Stomach (tissue), 9 donors: ENCODE data around the gene TMEM222. TPM values are rescaled to one million over a fixed set of nuclear protein-coding genes. Genes with fewer than 3 reads are reported as not detected.

Experiments
- DNase-seq, 2 donors: peaks; one replicate each; pipeline versions ENCODE4 v3.0.0 to v3.0.0-alpha.2; 2013 to 2019
- H3K27ac ChIP-seq, 5 donors: fragments of 200-600 bp in 4 of 5; sonication (generic) in 4 of 5; one replicate each; pipeline ENCODE4 v1.5.1; 2013 to 2019; ENCODE audit warnings: mild to moderate bottlenecking in 1 of 5, moderate library complexity in 1 of 5
- H3K27me3 ChIP-seq, 3 donors: fragments of 200-600 bp; sonication (generic); one replicate each; pipeline ENCODE4 v1.5.1; 2017 to 2019; ENCODE audit warnings: mixed run types in 1 of 3
- H3K36me3 ChIP-seq, 4 donors: fragments of 200-600 bp; sonication (generic); 1 replicate in 3 of 4; 2 replicates in 1 of 4; pipeline ENCODE4 v1.5.1; 2016 to 2019
- H3K4me1 ChIP-seq, 4 donors: fragments of 200-600 bp; sonication (generic); one replicate each; pipeline ENCODE4 v1.5.1; 2016 to 2019
- H3K4me3 ChIP-seq, 4 donors: fragments of 200-600 bp; sonication (generic) in 3 of 4; one replicate each; pipeline ENCODE4 v1.5.1; 2016 to 2019; ENCODE audit warnings: mild to moderate bottlenecking in 1 of 4
- H3K9me3 ChIP-seq, 4 donors: fragments of 200-600 bp; sonication (generic); one replicate each; pipeline ENCODE4 v1.5.1; 2016 to 2019
- EP300 ChIP-seq: sonication (generic); formaldehyde crosslinking; IDR thresholded peaks from one replicate; pipeline ENCODE4 v1.6.1; 2017; ENCODE audit warnings: antibody characterized with exemption
- POLR2A ChIP-seq, 4 donors: fragments of 450-650 bp; IDR thresholded peaks; one replicate each; pipeline ENCODE4 v1.6.1; 2016; ENCODE audit warnings: antibody characterized with exemption in 4 of 4, control low read depth in 2 of 4, mild to moderate bottlenecking in 1 of 4, moderate library complexity in 1 of 4
- POLR2AphosphoS5 ChIP-seq, 3 donors: sonication (generic); formaldehyde crosslinking; IDR thresholded peaks; one replicate each; pipeline ENCODE4 v1.6.1; 2016; ENCODE audit warnings: antibody characterized with exemption in 3 of 3
- WGBS, 5 donors: extraction: QIAGEN DNeasy Blood & Tissue Kit in 3 of 5; methylation state at CpG; one replicate each; pipeline versions ENCODE4 v1.1.5 to v1.1.7; 2013 to 2018; 5-methylcytosine and 5-hydroxymethylcytosine counted together
- intact Hi-C: fragments of 100-400 bp; cut with DNase I; formaldehyde crosslinking; loops from one replicate; pipeline ENCODE4 v1.15.1; 2023; ENCODE audit warnings: low total_unique reads
- polyA plus RNA-seq, 3 donors: library from polyadenylated mRNA; stranded (reverse); fragments of 200-250 nt; gene quantifications; one replicate each; pipeline ENCODE4 v1.2.3, GENCODE V29; 2013
- total RNA-seq, 5 donors: library from RNA; depleted of rRNA; stranded (reverse); fragments of >200 nt; gene quantifications; one replicate each; pipeline versions ENCODE4 v1.1.0 to v1.2.3, GENCODE V29; 2014 to 2016
- TF ChIP-seq, protein P1 (sequence below), 7 experiments: fragments of 450-650 bp in 4 of 7; fragments of 200-600 bp in 3 of 7; sonication (generic) in 3 of 7; IDR thresholded peaks; one replicate each; pipeline ENCODE4 v1.5.1; 2016 to 2019; ENCODE audit warnings: antibody characterized with exemption in 7 of 7, control low read depth in 2 of 7, mild to moderate bottlenecking in 1 of 7
- donor health status: healthy with polysubstance abuse.
- donor health status: Bipolar disorder and iron deficiency.
- donor health status: healthy.

Gene TMEM222
- total and polyA plus RNA-seq, 8 donors = 1.8 to 39.9 (median 18.0) TPM

DNA sequence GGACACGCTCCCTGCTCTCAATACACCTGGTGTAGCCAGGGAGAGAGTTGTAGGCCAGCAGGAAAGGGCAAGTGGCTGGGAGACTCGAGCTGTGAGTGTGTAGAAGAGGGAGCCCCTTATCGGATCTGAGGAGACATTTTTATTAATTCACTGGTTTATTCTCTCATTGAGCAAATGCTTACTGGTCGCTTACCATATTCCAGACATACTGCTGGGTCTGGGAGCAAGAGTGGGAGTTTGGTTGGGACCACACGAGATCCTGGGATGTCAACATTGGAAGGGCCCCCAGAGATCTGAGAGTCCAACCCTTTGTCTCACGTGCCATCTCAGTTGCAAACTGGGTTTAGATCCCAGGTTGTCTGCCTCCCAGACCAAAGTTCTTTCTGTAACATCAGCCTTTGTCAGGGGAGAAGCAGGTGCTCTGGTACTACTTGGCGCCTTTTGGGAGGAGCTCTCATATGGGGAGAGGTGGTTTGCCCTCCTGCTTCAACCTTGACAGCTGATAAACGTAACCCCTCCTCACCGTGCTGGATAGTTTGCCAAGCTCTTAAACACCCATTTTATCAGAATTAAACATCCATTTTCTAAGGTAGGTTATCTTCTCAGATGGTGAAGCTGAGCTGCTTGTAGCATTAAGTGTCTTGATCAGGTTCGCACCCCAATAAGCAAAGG is 742 bp downstream of the TMEM222 start:
- peaks cover 0 to 6% (median 3%) of the 10 kb centered on the region in 3 donors for H3K27me3 ChIP-seq
- DNase-seq = no peak
- WGBS, 5 donors = 7 to 11% (median 7%) methylated on average over 10 of the region's 10 CpGs
- H3K36me3 ChIP-seq = peaks cover 25 to 36% (median 35%) of the 10 kb centered on the region in 4 donors
- H3K9me3 ChIP-seq = no peaks in the 10 kb centered on the region
- intact Hi-C loops = no loop called here
- H3K4me3 ChIP-seq = peak overlapping the region; percentile 77 to 96 (median 90)
- TF ChIP-seq POLR2A (IDR thresholded peaks at IDR 0.05) (no peak), EP300 (no peak), POLR2AphosphoS5 (IDR thresholded peaks at IDR 0.05) (no peak)
- TF ChIP-seq, protein P1, sequence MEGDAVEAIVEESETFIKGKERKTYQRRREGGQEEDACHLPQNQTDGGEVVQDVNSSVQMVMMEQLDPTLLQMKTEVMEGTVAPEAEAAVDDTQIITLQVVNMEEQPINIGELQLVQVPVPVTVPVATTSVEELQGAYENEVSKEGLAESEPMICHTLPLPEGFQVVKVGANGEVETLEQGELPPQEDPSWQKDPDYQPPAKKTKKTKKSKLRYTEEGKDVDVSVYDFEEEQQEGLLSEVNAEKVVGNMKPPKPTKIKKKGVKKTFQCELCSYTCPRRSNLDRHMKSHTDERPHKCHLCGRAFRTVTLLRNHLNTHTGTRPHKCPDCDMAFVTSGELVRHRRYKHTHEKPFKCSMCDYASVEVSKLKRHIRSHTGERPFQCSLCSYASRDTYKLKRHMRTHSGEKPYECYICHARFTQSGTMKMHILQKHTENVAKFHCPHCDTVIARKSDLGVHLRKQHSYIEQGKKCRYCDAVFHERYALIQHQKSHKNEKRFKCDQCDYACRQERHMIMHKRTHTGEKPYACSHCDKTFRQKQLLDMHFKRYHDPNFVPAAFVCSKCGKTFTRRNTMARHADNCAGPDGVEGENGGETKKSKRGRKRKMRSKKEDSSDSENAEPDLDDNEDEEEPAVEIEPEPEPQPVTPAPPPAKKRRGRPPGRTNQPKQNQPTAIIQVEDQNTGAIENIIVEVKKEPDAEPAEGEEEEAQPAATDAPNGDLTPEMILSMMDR (IDR thresholded peaks at IDR 0.05) = no peak
- peaks cover 19 to 61% (median 49%) of the 10 kb centered on the region in 4 donors for H3K4me1 ChIP-seq
- H3K27ac ChIP-seq = peak overlapping the region; percentile 86 to 92 (median 91)

DNA sequence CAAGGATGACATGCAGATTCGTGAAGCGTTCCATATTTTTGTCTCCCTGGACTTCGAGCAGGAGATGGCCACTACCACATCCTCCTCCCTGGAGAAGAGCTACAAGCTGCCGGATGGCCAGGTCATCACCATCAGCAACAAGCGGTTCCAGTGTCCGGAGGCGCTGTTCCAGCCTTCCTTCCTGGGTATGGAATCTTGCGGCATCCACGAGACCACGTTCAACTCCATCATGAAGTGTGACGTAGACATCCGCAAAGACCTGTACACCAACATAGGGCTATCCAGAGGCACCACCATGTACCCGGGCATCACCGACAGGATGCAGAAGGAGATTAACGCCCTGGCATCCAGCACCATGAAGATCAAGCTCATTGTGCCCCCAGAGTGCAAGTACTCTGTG is 3.3 kb downstream of the TMEM222 start:
- H3K9me3 ChIP-seq = no peaks in the 10 kb centered on the region
- DNase-seq = no peak
- TF ChIP-seq, protein P1 (IDR thresholded peaks at IDR 0.05) = no peak
- no peak for TF ChIP-seq POLR2A (IDR thresholded peaks at IDR 0.05)
- TF ChIP-seq EP300 = no peak
- TF ChIP-seq POLR2AphosphoS5 (IDR thresholded peaks at IDR 0.05) = no peak
- H3K27me3 ChIP-seq = no peaks in the 10 kb centered on the region
- H3K27ac ChIP-seq = no peak overlapping the region
- H3K4me1 ChIP-seq = peaks cover 19 to 76% (median 53%) of the 10 kb centered on the region in 4 donors
- 90 to 95% (median 93%) methylated on average over 14 to 15 of the region's 15 CpGs for WGBS, 5 donors
- intact Hi-C loops = no loop called here
- peaks cover 25 to 60% (median 53%) of the 10 kb centered on the region in 4 donors for H3K36me3 ChIP-seq
- H3K4me3 ChIP-seq = no peak overlapping the region

GRCh38 chr1:27327964-27328363 is 6.0 kb downstream of the TMEM222 start:
- Histone ChIP-seq H3K27me3 (no peaks in the 10 kb centered on the region), H3K4me3 (no peak overlapping the region), H3K4me1 (peaks cover 11 to 72% (median 47%) of the 10 kb centered on the region in 4 donors), H3K36me3 (peaks cover 42 to 86% (median 80%) of the 10 kb centered on the region in 4 donors), H3K27ac (no peak overlapping the region), H3K9me3 (no peaks in the 10 kb centered on the region)
- intact Hi-C loops = no loop called here
- WGBS, 5 donors = 79 to 85% (median 81%) methylated on average over 5 of the region's 5 CpGs
- DNase-seq = no peak
- TF ChIP-seq POLR2A (IDR thresholded peaks at IDR 0.05) (no peak), EP300 (no peak), POLR2AphosphoS5 (IDR thresholded peaks at IDR 0.05) (no peak)
- TF ChIP-seq, protein P1 (IDR thresholded peaks at IDR 0.05) = no peak

- intact Hi-C loops = no loop called here
- TF ChIP-seq POLR2A (IDR thresholded peaks at IDR 0.05) = no peak
- no peak overlapping the region for H3K4me3 ChIP-seq
- H3K4me1 ChIP-seq = peaks cover 0 to 44% (median 26%) of the 10 kb centered on the region in 4 donors
- H3K9me3 ChIP-seq = no peaks in the 10 kb centered on the region
- no peak overlapping the region for H3K27ac ChIP-seq
- H3K36me3 ChIP-seq = peaks cover 62 to 97% (median 92%) of the 10 kb centered on the region in 4 donors
- DNase-seq = no peak
- no peaks in the 10 kb centered on the region for H3K27me3 ChIP-seq
- WGBS, 5 donors = 74 to 85% (median 84%) methylated on average over 8 of the region's 8 CpGs
Observed at GRCh38 chr1:27330786-27331185, 8.8 kb downstream of the TMEM222 start.

DNA sequence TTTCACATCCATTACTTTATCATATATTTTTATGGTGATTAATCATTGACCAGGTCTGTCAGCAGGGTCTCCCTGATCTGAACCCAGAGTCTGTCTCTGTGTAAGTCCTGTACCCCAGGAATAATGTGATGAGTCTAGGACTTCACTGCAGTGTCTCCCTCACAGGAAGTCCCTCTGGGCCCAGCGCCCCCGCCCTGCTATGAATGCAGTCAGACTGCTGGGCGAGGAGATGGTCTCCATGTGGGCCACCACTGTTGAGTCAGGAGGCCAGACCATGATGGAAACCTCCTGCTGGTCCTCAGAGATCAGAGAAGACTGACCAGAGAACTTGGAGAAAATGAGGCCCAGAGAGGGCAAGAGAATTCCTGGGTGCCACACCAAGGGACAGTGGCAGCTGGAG is 9.5 kb downstream of the TMEM222 start:
- no peaks in the 10 kb centered on the region for H3K9me3 ChIP-seq
- peaks cover 0 to 38% (median 22%) of the 10 kb centered on the region in 4 donors for H3K4me1 ChIP-seq
- H3K27ac ChIP-seq = no peak overlapping the region
- intact Hi-C loops = no loop called here
- H3K27me3 ChIP-seq = no peaks in the 10 kb centered on the region
- 88 to 96% (median 92%) methylated on average over 2 to 3 of the region's 3 CpGs for WGBS, 5 donors
- DNase-seq = no peak
- TF ChIP-seq, protein P1 (IDR thresholded peaks at IDR 0.05) = no peak
- TF ChIP-seq POLR2A (IDR thresholded peaks at IDR 0.05) (no peak), POLR2AphosphoS5 (IDR thresholded peaks at IDR 0.05) (no peak), EP300 (no peak)
- H3K4me3 ChIP-seq = no peak overlapping the region
- H3K36me3 ChIP-seq = peaks cover 62 to 97% (median 92%) of the 10 kb centered on the region in 4 donors
